Cardiac fibroblast (primary cell): ENCODE data around the gene NNT.

Experiments used
- DNase-seq, 2 donors: peaks; one replicate each; pipeline versions ENCODE4 v3.0.0 to v3.0.0-alpha.2; 2010; ENCODE audit warnings: low read depth in 2 of 2
- H3K4me3 ChIP-seq, 2 donors: replicated peaks in 1 of 2; 1 replicate in 1 of 2; 2 replicates in 1 of 2; pipeline ENCODE4 v1.5.1; 2011; ENCODE audit warnings: low read depth in 2 of 2, low read length in 2 of 2, mild to moderate bottlenecking in 2 of 2, moderate library complexity in 1 of 2
- TF ChIP-seq, protein P1 (sequence below): IDR thresholded peaks from one replicate; pipeline ENCODE4 v1.5.1; 2011; ENCODE audit warnings: low read depth, mild to moderate bottlenecking, low read length, inconsistent platforms

NNT gene

DNA sequence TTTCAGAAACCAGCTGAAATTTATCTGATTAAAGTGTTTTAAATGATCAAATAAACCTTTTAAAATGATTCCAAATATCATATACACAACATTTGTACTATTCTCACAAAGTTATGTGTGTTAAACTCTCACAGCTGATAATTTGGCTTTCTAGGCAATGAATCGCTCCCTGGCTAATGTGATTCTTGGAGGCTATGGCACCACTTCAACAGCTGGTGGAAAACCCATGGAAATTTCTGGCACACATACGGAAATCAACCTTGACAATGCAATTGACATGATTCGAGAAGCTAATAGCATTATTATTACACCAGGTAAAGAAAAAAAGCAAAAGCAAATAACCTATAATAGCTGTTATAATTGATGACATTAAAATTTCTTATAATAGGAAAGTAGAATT, 72.4 kb downstream of the NNT start:
- H3K4me3 ChIP-seq = no peak overlapping the region
- TF ChIP-seq, protein P1, sequence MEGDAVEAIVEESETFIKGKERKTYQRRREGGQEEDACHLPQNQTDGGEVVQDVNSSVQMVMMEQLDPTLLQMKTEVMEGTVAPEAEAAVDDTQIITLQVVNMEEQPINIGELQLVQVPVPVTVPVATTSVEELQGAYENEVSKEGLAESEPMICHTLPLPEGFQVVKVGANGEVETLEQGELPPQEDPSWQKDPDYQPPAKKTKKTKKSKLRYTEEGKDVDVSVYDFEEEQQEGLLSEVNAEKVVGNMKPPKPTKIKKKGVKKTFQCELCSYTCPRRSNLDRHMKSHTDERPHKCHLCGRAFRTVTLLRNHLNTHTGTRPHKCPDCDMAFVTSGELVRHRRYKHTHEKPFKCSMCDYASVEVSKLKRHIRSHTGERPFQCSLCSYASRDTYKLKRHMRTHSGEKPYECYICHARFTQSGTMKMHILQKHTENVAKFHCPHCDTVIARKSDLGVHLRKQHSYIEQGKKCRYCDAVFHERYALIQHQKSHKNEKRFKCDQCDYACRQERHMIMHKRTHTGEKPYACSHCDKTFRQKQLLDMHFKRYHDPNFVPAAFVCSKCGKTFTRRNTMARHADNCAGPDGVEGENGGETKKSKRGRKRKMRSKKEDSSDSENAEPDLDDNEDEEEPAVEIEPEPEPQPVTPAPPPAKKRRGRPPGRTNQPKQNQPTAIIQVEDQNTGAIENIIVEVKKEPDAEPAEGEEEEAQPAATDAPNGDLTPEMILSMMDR = no peak

DNA sequence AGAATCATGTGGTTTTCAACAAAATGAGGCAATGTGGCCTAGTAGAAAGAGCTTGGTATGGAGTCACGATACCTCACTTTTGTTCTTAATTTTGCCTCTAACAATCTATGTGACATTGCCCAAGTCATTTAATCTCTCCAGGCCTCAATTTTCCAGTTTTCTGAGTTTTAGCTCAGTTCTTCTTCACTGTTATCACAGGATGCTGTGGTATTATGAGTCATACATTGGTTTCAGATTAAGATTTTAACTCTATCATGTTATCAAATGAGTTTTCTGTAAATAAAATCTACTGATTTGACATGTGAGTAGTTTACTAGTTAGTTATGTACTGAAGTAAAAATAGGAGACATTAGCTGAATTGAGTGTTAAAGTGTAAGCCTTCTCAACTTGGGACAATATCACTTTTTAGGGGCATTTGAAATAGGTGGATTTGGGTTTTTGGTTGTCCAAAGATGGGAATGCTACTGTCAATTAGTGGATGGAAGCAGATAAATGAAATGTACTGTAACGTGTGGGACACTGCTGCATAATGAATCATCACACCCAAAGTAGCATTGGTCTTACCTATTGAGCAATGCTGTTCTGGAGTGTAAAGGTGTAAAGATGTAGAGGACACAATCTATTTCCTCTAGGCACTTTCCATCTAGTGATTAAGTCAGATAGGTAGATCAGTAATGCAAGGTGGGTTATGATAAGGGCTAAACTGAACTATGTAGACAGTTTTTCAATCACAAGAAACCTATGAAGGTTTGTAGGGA, 73.3 kb downstream of the NNT start:
- DNase-seq = no peak
- TF ChIP-seq, protein P1 = no peak

More for the DNA sequence above, 72.4 kb downstream of the NNT start:
- no peak for DNase-seq

DNA sequence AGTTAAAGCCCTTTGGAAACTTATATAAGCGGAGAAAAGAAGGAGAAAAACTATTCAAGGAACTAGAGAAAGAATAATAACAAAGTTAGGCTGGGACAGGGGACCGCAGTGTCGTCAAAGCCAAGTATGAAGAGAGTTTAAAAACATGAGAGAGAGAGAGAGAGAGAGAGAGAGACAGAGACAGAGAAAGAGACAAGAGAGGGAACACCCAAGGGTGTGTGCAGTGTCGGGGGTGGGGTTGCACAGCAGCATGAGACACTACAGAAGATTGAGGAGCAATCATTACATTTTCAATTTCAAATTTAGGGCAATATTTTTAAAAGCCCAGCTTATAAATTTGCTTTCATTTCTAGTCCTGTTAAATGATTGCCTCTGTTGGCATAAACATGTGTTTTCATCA, 74.3 kb downstream of the NNT start:
- no peak overlapping the region for H3K4me3 ChIP-seq
- TF ChIP-seq, protein P1 = no peak
- DNase-seq = no peak

More for the DNA sequence above, 73.3 kb downstream of the NNT start:
- no peak overlapping the region for H3K4me3 ChIP-seq

DNA sequence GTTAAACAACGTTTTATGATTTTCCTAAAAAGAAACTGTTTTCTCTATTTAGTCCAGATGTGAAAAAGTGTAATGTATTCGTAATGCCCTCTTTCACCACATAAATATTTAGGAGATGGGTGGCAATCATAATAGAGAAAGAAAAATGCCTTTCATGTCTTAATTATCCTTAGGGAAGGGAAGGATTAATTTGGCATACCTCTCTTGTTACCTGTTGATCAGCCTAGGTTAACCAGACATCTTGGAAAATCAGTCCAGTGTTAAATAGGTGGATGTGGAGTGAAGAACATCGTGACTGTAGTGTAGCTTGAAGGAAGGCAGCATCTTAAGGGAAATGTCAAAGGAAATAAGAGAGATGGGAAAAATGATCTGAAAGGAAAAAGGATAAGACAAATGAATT, 76.2 kb downstream of the NNT start:
- DNase-seq = no peak
- TF ChIP-seq, protein P1 = no peak
- no peak overlapping the region for H3K4me3 ChIP-seq

DNA sequence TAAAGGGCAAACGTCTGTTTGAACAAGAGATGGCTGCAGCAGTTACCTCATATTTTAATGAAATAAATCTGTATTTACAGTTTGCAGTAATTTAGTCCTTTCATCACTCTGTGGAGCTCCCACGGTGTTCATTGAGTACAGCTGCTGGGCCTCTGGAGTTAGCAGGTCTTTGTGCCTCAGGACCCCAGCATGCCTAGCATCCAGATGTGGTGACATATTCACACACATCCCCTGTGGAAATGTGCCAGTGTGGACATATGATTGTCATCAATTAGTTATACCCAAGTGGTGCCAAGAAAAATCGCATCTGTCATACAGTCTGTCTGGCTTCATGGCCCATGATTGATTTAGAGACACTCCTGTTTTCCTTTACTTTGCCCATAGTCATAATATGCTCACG, 77.3 kb downstream of the NNT start:
- TF ChIP-seq, protein P1 = no peak
- DNase-seq = no peak
- no peak overlapping the region for H3K4me3 ChIP-seq

DNA sequence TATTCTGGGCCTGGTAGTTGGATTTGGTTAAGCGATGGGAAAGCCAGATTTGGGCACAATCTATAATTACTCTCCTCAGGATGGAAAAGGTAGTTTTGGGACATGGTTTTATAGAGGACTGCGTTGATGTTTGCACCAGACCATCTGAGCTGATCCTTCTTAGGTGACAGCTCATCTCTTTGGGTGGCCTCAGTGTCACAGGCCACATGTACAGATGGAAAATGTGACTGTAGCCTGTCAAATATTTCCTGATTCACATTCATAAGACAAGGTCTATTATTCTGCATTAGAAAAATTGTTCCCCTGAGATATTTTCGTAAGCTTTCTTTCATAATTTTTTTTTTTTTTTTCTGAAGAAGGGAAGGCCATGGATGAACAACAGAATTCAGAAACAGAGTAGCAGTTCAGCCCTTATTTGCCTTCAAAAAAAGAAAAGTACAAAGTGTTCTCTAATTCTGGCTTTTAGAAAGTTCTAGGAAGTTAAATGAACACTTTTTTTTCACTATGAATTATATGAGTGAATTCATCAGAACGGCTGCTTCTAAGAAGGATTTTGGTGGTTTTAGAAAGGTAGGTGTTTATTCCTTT, 81.0 kb downstream of the NNT start:
- no peak for DNase-seq
- no peak overlapping the region for H3K4me3 ChIP-seq
- TF ChIP-seq, protein P1 = no peak
